CD4-positive, alpha-beta memory T cell (primary cell): Measurements from ENCODE around the gene ARID5B. TPM values are rescaled to one million over a fixed set of nuclear protein-coding genes. Genes with fewer than 3 reads are reported as not detected.
A peak's percentile ranks its signal among the peaks of the same experiment; 100 is the strongest.

ENCODE experiments used
- CTCF ChIA-PET: fragments of 350-600 bp; sonication (Branson Sonifier 250); formaldehyde crosslinking; loops from one replicate; lab custom pipeline; 2021; ENCODE audit warnings: inconsistent platforms; ENCODE audit not compliant: partially characterized antibody; lab: Charles Lee
- POLR2A ChIA-PET: fragments of 350-600 bp; sonication (Branson Sonifier 250); formaldehyde crosslinking; loops from one replicate; lab custom pipeline; 2021; ENCODE audit not compliant: partially characterized antibody; lab: Charles Lee
- DNase-seq, 5 donors: peaks; one replicate each; pipeline versions ENCODE4 v3.0.0 to v3.0.0-alpha.2; 2020 to 2022; ENCODE audit warnings: mixed read lengths in 1 of 5
- H3K27ac ChIP-seq: one replicate; pipeline ENCODE4 v1.7.0; 2013; ENCODE audit warnings: low read depth, low read length
- H3K27me3 ChIP-seq: 2 replicates; pipeline ENCODE4 v1.7.0; 2013; ENCODE audit warnings: mild to moderate bottlenecking, low read length, moderate library complexity; ENCODE audit not compliant: insufficient read depth
- H3K36me3 ChIP-seq: 2 replicates; pipeline ENCODE4 v1.7.0; 2013; ENCODE audit warnings: mild to moderate bottlenecking, low read length, moderate library complexity; ENCODE audit not compliant: insufficient read depth
- H3K4me1 ChIP-seq: 2 replicates; pipeline ENCODE4 v1.7.0; 2013; ENCODE audit warnings: mild to moderate bottlenecking, low read length, moderate library complexity; ENCODE audit not compliant: insufficient read depth
- H3K4me3 ChIP-seq, 2 donors: one replicate each; pipeline ENCODE4 v1.7.0; 2013; ENCODE audit warnings: low read length in 2 of 2, mild to moderate bottlenecking in 1 of 2
- H3K9me3 ChIP-seq, 2 donors: one replicate each; pipeline ENCODE4 v1.7.0; 2013; ENCODE audit warnings: low read length in 2 of 2, control low read depth in 1 of 2; ENCODE audit not compliant: control insufficient read depth in 1 of 2
- H3K27ac Mint-ChIP-seq, 7 donors: one replicate each; pipeline ENCODE4 v1.8.0; 2020 to 2021; ENCODE audit warnings: mixed read lengths in 7 of 7, mild to moderate bottlenecking in 6 of 7, inconsistent platforms in 3 of 7, moderate library complexity in 3 of 7
- H3K27me3 Mint-ChIP-seq, 2 donors: one replicate each; pipeline ENCODE4 v1.8.0; 2020 to 2021; ENCODE audit warnings: mixed read lengths in 2 of 2
- H3K36me3 Mint-ChIP-seq, 2 donors: one replicate each; pipeline ENCODE4 v1.8.0; 2020 to 2021; ENCODE audit warnings: mixed read lengths in 2 of 2, inconsistent platforms in 1 of 2, mild to moderate bottlenecking in 1 of 2
- H3K4me1 Mint-ChIP-seq, 4 donors: one replicate each; pipeline ENCODE4 v1.8.0; 2020 to 2021; ENCODE audit warnings: mixed read lengths in 4 of 4, mild to moderate bottlenecking in 1 of 4
- H3K4me3 Mint-ChIP-seq, 8 donors: one replicate each; pipeline ENCODE4 v1.8.0; 2020 to 2021; ENCODE audit warnings: mixed read lengths in 8 of 8, mild to moderate bottlenecking in 7 of 8, moderate library complexity in 6 of 8, inconsistent platforms in 3 of 8
- H3K9me3 Mint-ChIP-seq, 8 donors: one replicate each; pipeline ENCODE4 v1.8.0; 2020 to 2021; ENCODE audit warnings: mixed read lengths in 8 of 8, mild to moderate bottlenecking in 5 of 8, inconsistent platforms in 3 of 8, moderate library complexity in 1 of 8
- intact Hi-C: fragments of 100-400 bp; cut with micrococcal nuclease; formaldehyde crosslinking; loops from one replicate; pipeline ENCODE4 v1.15.1; 2023
- polyA plus RNA-seq, 2 donors: library from polyadenylated mRNA; unstranded; fragments of 300-500 nt; fragmentation: Illumina TruSeq; gene quantifications; one replicate each; pipeline ENCODE4 v1.2.3, GENCODE V29; 2021
- total RNA-seq, 2 experiments: library from RNA; stranded (reverse); gene quantifications; one replicate each; pipeline ENCODE4 v1.2.3, GENCODE V29; 2021

ARID5B gene
- total and polyA plus RNA-seq, 4 experiments from 2014 or later, result 30.9 to 49.6 (median 41.9) TPM

DNA sequence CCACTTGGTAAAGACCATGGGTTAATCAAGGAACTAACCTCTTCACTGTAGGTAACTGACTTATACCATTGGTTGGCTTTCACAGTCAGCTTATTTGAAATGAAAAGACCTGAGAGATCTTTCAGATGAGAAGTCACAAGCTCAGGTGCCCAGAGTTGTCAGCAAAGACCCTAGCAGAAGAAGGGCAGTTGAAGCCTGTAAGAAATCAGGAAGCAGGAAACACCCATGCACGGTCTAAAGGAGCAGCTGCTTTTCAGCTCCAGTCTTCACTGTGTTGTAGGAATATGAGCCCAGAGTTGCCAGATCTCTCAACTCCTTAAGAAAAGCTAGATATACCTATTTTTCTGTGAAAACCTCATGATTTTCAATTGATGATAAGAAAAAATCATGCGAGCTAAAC is 130.0 kb downstream of the ARID5B start:
- H3K4me3 ChIP-seq, result no peak overlapping the region
- H3K9me3 Mint-ChIP-seq, result no peaks in the 10 kb centered on the region
- CTCF ChIA-PET, result interaction anchor here (1.0 to 3.0 kb wide), 5 partner anchors 8 to 135 kb away, joined by 3 to 12 read pairs (median 4); no protein-coding TSS in a partner anchor
- H3K27me3 ChIP-seq, result no peaks in the 10 kb centered on the region
- H3K4me3 Mint-ChIP-seq, result peak overlapping the region in 1 of 8 donors; percentile 24
- peaks cover 10 to 16% of the 10 kb centered on the region in 2 donors for H3K36me3 Mint-ChIP-seq
- peak overlapping the region; percentile 24 to 71 (median 62) for H3K27ac Mint-ChIP-seq
- peaks cover 60% of the 10 kb centered on the region for H3K4me1 ChIP-seq
- intact Hi-C loops, result no loop called here
- H3K4me1 Mint-ChIP-seq, result peaks cover 53 to 79% (median 67%) of the 10 kb centered on the region in 4 donors
- no peaks in the 10 kb centered on the region for H3K27me3 Mint-ChIP-seq
- no peaks in the 10 kb centered on the region for H3K36me3 ChIP-seq
- no peak overlapping the region for H3K27ac ChIP-seq
- no peaks in the 10 kb centered on the region for H3K9me3 ChIP-seq
- POLR2A ChIA-PET, result interaction anchor here (0.8 to 2.1 kb wide), 3 partner anchors 12 to 132 kb away, joined by 3 to 9 read pairs (median 4); partner anchors contain the start of gene ARID5B
- DNase-seq, result no peak

GRCh38 chr10:62033125-62033524 is 131.6 kb downstream of the ARID5B start:
- DNase-seq, result no peak
- peaks cover 6 to 15% of the 10 kb centered on the region in 2 donors for H3K36me3 Mint-ChIP-seq
- no peaks in the 10 kb centered on the region for H3K27me3 Mint-ChIP-seq
- ChIA-PET CTCF (no interaction called here), POLR2A (interaction anchor here (0.6 kb wide), 1 partner anchor 99 kb away, joined by 3 read pairs; no protein-coding TSS in a partner anchor)
- peak overlapping the region; percentile 55 to 88 (median 77) for H3K27ac Mint-ChIP-seq
- H3K4me3 Mint-ChIP-seq, result peak overlapping the region in 3 of 8 donors; percentile 13 to 59 (median 52)
- peaks cover 70% of the 10 kb centered on the region for H3K4me1 ChIP-seq
- intact Hi-C loops, result no loop called here
- H3K9me3 ChIP-seq, result no peaks in the 10 kb centered on the region
- no peaks in the 10 kb centered on the region for H3K36me3 ChIP-seq
- H3K4me3 ChIP-seq, result no peak overlapping the region
- no peak overlapping the region for H3K27ac ChIP-seq
- H3K4me1 Mint-ChIP-seq, result peaks cover 53 to 81% (median 66%) of the 10 kb centered on the region in 4 donors
- H3K27me3 ChIP-seq, result no peaks in the 10 kb centered on the region
- H3K9me3 Mint-ChIP-seq, result no peaks in the 10 kb centered on the region

GRCh38 chr10:62034096-62034640 is 132.7 kb downstream of the ARID5B start:
- Histone ChIP-seq H3K36me3 (no peaks in the 10 kb centered on the region), H3K9me3 (no peaks in the 10 kb centered on the region), H3K4me3 (no peak overlapping the region), H3K4me1 (peaks cover 76% of the 10 kb centered on the region), H3K27me3 (no peaks in the 10 kb centered on the region), H3K27ac (no peak overlapping the region)
- Mint-ChIP-seq H3K9me3 (no peaks in the 10 kb centered on the region), H3K4me1 (peaks cover 54 to 81% (median 66%) of the 10 kb centered on the region in 4 donors), H3K36me3 (peaks cover 3 to 10% of the 10 kb centered on the region in 2 donors), H3K27me3 (no peaks in the 10 kb centered on the region), H3K4me3 (no peak overlapping the region), H3K27ac (peak overlapping the region in 1 of 7 donors; percentile 7)
- intact Hi-C loops, result no loop called here
- DNase-seq, result no peak
- ChIA-PET POLR2A (interaction anchor here (1.5 kb wide), 1 partner anchor 211 kb away, joined by 3 read pairs; no protein-coding TSS in a partner anchor), CTCF (interaction anchor here (7.7 to 14.2 kb wide), 3 partner anchors 10 to 208 kb away, joined by 76 to 300 read pairs (median 228); partner anchors contain the start of gene ARID5B)

GRCh38 chr10:62036186-62037081 is 134.9 kb downstream of the ARID5B start:
- Histone ChIP-seq H3K36me3 (no peaks in the 10 kb centered on the region), H3K4me1 (peaks cover 71% of the 10 kb centered on the region), H3K27ac (no peak overlapping the region), H3K4me3 (no peak overlapping the region), H3K9me3 (no peaks in the 10 kb centered on the region), H3K27me3 (no peaks in the 10 kb centered on the region)
- Mint-ChIP-seq H3K27me3 (no peaks in the 10 kb centered on the region), H3K27ac (peak overlapping the region; percentile 35 to 92 (median 82)), H3K36me3 (peaks cover 0 to 8% of the 10 kb centered on the region in 2 donors), H3K4me1 (peaks cover 55 to 77% (median 65%) of the 10 kb centered on the region in 4 donors), H3K4me3 (peak overlapping the region in 2 of 8 donors; percentile 21 to 45), H3K9me3 (no peaks in the 10 kb centered on the region)
- intact Hi-C loops, result loop anchor here (1.0 kb wide), 1 partner anchor 16 kb away; no protein-coding TSS in a partner anchor
- DNase-seq, result no peak
- ChIA-PET CTCF (interaction anchor here (0.7 to 14.2 kb wide), 14 partner anchors 13 to 401 kb away, joined by 3 to 300 read pairs (median 6); partner anchors contain the start of gene ARID5B), POLR2A (interaction anchor here (0.8 to 5.6 kb wide), 11 partner anchors 10 to 209 kb away, joined by 3 to 72 read pairs (median 6); partner anchors contain the start of gene ARID5B)

GRCh38 chr10:62037166-62037831 is 135.8 kb downstream of the ARID5B start:
- no peaks in the 10 kb centered on the region for H3K9me3 Mint-ChIP-seq
- Histone ChIP-seq H3K36me3 (no peaks in the 10 kb centered on the region), H3K27me3 (no peaks in the 10 kb centered on the region), H3K4me3 (no peak overlapping the region), H3K9me3 (no peaks in the 10 kb centered on the region), H3K27ac (no peak overlapping the region), H3K4me1 (peaks cover 72% of the 10 kb centered on the region)
- peak overlapping the region; percentile 57 to 92 (median 82) for H3K27ac Mint-ChIP-seq
- CTCF ChIA-PET, result interaction anchor here (1.1 to 14.2 kb wide), 24 partner anchors 8 to 286 kb away, joined by 3 to 300 read pairs (median 11); partner anchors contain the start of gene ARID5B
- POLR2A ChIA-PET, result interaction anchor here (0.6 to 5.6 kb wide), 14 partner anchors 9 to 227 kb away, joined by 3 to 79 read pairs (median 10); partner anchors contain the start of gene ARID5B
- H3K4me3 Mint-ChIP-seq, result peak overlapping the region in 2 of 8 donors; percentile 21 to 45
- no peak for DNase-seq
- H3K4me1 Mint-ChIP-seq, result peaks cover 60 to 77% (median 68%) of the 10 kb centered on the region in 4 donors
- intact Hi-C loops, result no loop called here
- no peaks in the 10 kb centered on the region for H3K27me3 Mint-ChIP-seq
- H3K36me3 Mint-ChIP-seq, result peaks cover 0 to 9% of the 10 kb centered on the region in 2 donors

- Histone ChIP-seq H3K4me3 (no peak overlapping the region), H3K27me3 (no peaks in the 10 kb centered on the region), H3K9me3 (no peaks in the 10 kb centered on the region), H3K4me1 (peaks cover 74% of the 10 kb centered on the region), H3K36me3 (no peaks in the 10 kb centered on the region), H3K27ac (no peak overlapping the region)
- Mint-ChIP-seq H3K36me3 (peaks cover 0 to 9% of the 10 kb centered on the region in 2 donors), H3K27ac (peak overlapping the region; percentile 67 to 93 (median 85)), H3K4me1 (peaks cover 60 to 78% (median 68%) of the 10 kb centered on the region in 4 donors), H3K9me3 (peaks cover 0 to 2% (median 0%) of the 10 kb centered on the region in 8 donors), H3K27me3 (no peaks in the 10 kb centered on the region), H3K4me3 (peak overlapping the region in 6 of 8 donors; percentile 75 to 89 (median 85))
- DNase-seq, result no peak
- ChIA-PET POLR2A (interaction anchor here (0.6 to 5.6 kb wide), 20 partner anchors 9 to 229 kb away, joined by 3 to 79 read pairs (median 8); partner anchors contain the start of gene ARID5B), CTCF (interaction anchor here (0.8 to 14.2 kb wide), 45 partner anchors 8 to 401 kb away, joined by 3 to 300 read pairs (median 6); partner anchors contain the start of gene ARID5B)
- intact Hi-C loops, result loop anchor here (1.0 to 2.0 kb wide), 7 partner anchors 10 to 387 kb away; no protein-coding TSS in a partner anchor
These were observed 136.6 kb downstream of the ARID5B start for GRCh38 chr10:62037890-62038608.
